SH-SY5Y (cell line): ENCODE results near the gene MACROD2.

ENCODE experiments used
- GATA2 ChIP-seq: IDR thresholded peaks from 2 replicates; pipeline ENCODE4 v1.6.1; 2011; ENCODE audit warnings: mild to moderate bottlenecking, low read depth, low read length
- GATA3 ChIP-seq: IDR thresholded peaks from 2 replicates; pipeline ENCODE4 v1.6.1; 2011; ENCODE audit warnings: low read depth, mild to moderate bottlenecking, low read length, moderate library complexity

DNA sequence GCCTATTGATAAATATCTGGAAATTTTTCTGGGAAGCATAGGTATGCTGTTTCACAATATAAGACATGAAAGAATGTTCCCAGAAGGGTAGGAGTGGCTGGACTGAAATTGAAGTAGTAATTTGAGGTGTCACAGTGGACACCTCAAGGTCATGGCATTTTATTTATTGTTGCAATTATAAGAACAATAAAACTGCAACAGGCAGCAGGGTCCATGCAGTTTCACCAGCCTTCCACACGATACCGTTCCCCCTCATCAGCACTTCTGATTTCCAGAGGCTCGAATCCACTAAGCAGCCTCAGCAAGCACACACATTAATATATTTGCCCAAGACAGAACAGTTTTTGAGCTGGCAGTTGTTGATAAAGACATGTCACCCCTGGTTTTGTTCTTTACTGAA lies 1540.5 kb downstream of the MACROD2 start:
- TF ChIP-seq GATA3 (no peak), GATA2 (no peak)
